Activated T-cell treated with anti-CD3 and anti-CD28 coated beads, Interleukin-2, amount 50 U/mL, for 4 hours (primary cell): Measurements from ENCODE around the gene KLHL1. TPM values are rescaled to one million over a fixed set of nuclear protein-coding genes. Genes with fewer than 3 reads are reported as not detected.

Source experiments
- ATAC-seq, 2 donors: fragments of 200-7000 bp; cut with Tn5 transposase; one replicate each; pipeline ENCODE4 v1.10.0; 2021
- DNase-seq: peaks from one replicate; pipeline ENCODE4 v3.0.0-alpha.2; 2020
- H3K27me3 Mint-ChIP-seq: one replicate; pipeline ENCODE4 v1.8.0; 2021; ENCODE audit warnings: low read depth, mixed read lengths
- H3K36me3 Mint-ChIP-seq: one replicate; pipeline ENCODE4 v1.8.0; 2022; ENCODE audit warnings: mixed read lengths; ENCODE audit not compliant: insufficient read depth
- H3K4me1 Mint-ChIP-seq: one replicate; pipeline ENCODE4 v1.8.0; 2021; ENCODE audit warnings: low read depth, mixed read lengths
- H3K4me3 Mint-ChIP-seq: one replicate; pipeline ENCODE4 v1.8.0; 2021; ENCODE audit warnings: mild to moderate bottlenecking, moderate library complexity, mixed read lengths
- H3K9me3 Mint-ChIP-seq: one replicate; pipeline ENCODE4 v1.8.0; 2021; ENCODE audit warnings: mixed read lengths
- total RNA-seq, 3 donors: library from RNA; stranded (reverse); gene quantifications; one replicate each; pipeline ENCODE4 v1.2.1, GENCODE V29; 2021

Gene KLHL1
- total RNA-seq, 3 donors from 2014 or later, result not detected

DNA sequence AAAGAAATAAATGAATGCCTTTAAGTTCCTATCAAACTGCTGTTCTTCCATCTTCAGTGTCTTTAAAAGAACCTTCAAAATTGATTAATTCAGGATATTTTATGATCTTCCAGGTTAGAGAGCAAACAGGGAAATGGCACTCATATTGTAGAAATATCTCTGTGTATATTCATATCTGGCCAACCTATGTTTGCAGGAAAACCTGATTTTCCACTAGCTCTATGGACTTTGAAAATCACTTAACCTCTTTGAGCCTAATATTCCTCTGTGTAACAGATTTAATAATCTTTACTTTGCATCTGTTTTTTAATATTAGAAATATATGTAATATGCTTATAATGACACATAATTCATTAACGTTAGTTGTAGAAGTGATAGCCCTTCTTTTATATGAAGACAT lies 228.3 kb downstream of the KLHL1 start:
- H3K4me1 Mint-ChIP-seq, result no peaks in the 10 kb centered on the region
- DNase-seq (no peak), ATAC-seq (no peak)
- no peaks in the 10 kb centered on the region for H3K36me3 Mint-ChIP-seq
- no peak overlapping the region for H3K4me3 Mint-ChIP-seq
- H3K27me3 Mint-ChIP-seq, result no peaks in the 10 kb centered on the region
- H3K9me3 Mint-ChIP-seq, result peaks cover 6% of the 10 kb centered on the region

DNA sequence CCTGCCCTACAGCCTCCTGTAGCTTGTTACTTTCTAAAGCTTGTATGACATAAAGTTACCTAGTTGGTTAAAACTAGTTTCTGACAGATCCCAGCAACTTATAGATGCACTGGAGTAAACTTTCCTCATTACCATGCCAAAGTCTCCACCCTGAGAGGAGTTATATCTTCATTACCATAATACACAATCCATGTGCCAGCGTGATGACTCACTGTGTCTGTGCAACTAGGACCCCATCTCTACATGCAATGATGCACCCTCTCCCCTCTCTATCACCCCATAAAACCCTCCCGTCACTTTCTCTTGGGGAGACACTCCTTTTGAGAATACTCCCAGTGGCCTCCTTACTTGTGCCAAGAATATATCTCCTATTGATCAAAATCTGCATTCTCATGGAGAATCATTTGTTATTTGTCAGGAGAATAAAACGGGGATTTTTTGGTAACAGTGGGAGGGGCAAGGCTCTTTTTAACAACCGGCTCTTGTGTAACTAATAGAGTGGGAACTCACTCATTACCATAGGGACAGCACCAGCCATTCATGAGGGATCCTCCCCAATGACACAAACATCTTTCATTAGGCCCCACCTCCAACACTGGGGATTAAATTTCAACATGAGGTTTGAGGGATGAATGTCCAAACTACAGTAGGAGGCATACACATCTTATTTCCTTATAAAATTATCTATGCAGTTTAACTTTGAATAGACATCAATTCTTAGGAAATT lies 235.8 kb downstream of the KLHL1 start:
- no peak for ATAC-seq
- H3K4me3 Mint-ChIP-seq, result no peak overlapping the region

DNA sequence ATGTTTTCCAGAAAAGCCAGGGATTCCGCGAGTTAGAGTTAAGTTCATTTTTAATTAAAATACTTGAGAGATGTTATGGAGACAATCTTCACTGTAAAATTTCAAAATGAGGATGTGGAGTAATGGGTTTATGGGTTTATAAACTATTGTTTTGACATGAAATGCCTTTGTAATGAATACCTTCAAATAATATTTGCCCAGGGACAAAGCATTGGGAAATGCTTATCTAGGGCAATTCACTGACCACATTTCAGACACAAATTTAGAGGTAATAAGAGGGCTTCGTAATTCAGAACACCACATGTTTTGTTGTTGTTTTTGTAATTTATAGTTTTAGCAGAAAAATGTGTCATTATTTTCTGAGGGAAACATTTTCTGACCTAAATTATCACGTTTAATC lies 241.7 kb downstream of the KLHL1 start:
- Mint-ChIP-seq H3K4me3 (no peak overlapping the region), H3K9me3 (peaks cover 3% of the 10 kb centered on the region), H3K4me1 (no peaks in the 10 kb centered on the region), H3K36me3 (no peaks in the 10 kb centered on the region), H3K27me3 (no peaks in the 10 kb centered on the region)
- DNase-seq (no peak), ATAC-seq (no peak)

More for the DNA sequence above, 235.8 kb downstream of the KLHL1 start:
- Mint-ChIP-seq H3K27me3 (no peaks in the 10 kb centered on the region), H3K4me1 (no peaks in the 10 kb centered on the region), H3K36me3 (no peaks in the 10 kb centered on the region), H3K9me3 (peaks cover 7% of the 10 kb centered on the region)
- DNase-seq, result no peak

DNA sequence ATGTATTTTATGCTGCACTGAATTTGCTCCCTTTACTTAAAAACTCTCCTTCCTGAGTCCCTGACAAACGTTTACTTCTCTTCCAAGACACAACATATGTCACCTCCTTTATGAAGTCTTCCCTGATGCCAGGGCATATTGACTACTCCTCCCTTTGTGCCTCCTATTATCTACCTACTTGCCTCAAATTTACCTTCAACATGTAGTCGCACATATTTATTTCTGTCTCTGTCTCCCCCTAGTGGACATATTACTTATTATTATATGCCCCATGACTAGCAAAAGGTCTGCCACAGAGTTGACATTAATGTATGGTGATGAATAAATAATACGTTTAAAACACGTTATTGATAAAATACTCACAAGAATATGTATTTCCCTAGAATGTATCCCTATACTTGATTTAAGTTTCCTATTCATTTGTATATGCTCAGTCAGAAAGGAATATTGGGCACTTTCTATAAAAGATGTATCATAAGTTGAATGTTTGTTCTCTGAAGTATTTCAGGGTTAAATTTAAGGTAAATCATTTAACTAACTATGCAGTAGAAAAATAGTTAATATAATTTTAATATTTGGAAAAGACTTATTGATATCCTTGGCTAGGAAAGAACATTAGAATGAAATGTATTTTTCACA lies 250.9 kb downstream of the KLHL1 start:
- no peaks in the 10 kb centered on the region for H3K27me3 Mint-ChIP-seq

DNA sequence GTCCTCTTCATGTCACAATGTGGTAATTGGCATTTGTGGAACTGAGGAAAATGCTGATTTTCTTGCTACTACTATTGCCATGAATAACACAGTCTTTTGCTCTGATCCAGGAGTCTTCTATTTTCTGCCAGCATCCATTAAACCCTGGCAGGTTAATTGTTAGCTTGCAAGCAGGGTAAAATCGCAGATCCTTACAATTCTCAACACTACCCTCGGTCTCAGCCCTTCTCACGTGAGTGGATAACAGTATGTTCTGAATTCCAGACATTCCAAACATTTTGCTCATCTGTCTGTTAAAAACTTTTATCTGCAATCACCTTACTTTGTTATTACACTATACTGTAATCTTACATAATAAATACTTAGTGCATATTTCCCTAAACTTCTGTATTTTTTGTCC lies 251.9 kb downstream of the KLHL1 start:
- H3K4me3 Mint-ChIP-seq, result no peak overlapping the region
- H3K9me3 Mint-ChIP-seq, result peaks cover 3% of the 10 kb centered on the region
- no peaks in the 10 kb centered on the region for H3K4me1 Mint-ChIP-seq
- no peak for DNase-seq
- no peaks in the 10 kb centered on the region for H3K36me3 Mint-ChIP-seq
- H3K27me3 Mint-ChIP-seq, result no peaks in the 10 kb centered on the region
- no peak for ATAC-seq

More for the DNA sequence above, 250.9 kb downstream of the KLHL1 start:
- DNase-seq, result no peak
- Mint-ChIP-seq H3K4me3 (no peak overlapping the region), H3K36me3 (no peaks in the 10 kb centered on the region), H3K9me3 (no peaks in the 10 kb centered on the region), H3K4me1 (no peaks in the 10 kb centered on the region)
- ATAC-seq, result no peak

DNA sequence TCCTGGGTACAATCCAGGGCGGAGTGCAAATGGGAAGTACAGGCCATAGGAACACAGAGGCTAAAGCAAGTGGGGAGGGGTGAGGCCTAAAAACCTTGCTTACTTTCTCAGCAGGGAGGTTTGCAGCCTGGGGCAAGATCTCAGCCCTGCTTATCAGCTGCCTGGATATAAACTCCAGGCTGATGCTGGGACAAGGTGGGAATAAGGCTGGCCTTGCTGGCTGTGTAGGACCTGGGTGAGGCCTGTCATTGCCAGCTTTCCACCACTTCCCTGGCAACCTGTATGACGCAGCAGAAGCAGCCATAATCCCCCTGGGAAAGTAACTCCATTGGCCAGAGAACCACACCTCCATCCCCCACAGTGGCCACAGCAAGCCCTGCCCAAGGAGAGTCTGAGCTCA lies 279.7 kb downstream of the KLHL1 start:
- H3K36me3 Mint-ChIP-seq, result no peaks in the 10 kb centered on the region
- no peak overlapping the region for H3K4me3 Mint-ChIP-seq
- peaks cover 12% of the 10 kb centered on the region for H3K9me3 Mint-ChIP-seq
- H3K27me3 Mint-ChIP-seq, result no peaks in the 10 kb centered on the region
- H3K4me1 Mint-ChIP-seq, result no peaks in the 10 kb centered on the region
- DNase-seq, result no peak
- no peak for ATAC-seq

DNA sequence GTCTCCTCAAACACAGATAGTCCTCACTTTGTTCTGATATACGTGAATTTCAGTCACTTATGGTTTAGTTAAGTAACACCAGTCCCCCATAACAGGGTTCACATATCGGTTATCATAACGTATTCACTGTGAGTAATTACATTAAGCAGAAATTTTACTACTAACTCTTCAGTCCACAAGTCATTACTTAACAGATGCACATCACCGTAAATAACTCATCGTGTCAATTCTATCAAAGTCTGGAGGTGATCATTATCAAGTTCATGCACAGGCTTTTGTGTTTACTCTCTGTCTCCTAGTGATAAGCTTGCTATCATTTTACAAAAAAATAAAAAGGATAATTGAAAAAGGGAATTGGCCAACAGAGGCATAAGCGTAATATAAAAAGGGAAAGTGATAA lies 288.1 kb downstream of the KLHL1 start:
- ATAC-seq, result no peak
- DNase-seq, result no peak
- Mint-ChIP-seq H3K4me3 (no peak overlapping the region), H3K4me1 (no peaks in the 10 kb centered on the region), H3K36me3 (no peaks in the 10 kb centered on the region), H3K9me3 (peaks cover 6% of the 10 kb centered on the region), H3K27me3 (no peaks in the 10 kb centered on the region)

DNA sequence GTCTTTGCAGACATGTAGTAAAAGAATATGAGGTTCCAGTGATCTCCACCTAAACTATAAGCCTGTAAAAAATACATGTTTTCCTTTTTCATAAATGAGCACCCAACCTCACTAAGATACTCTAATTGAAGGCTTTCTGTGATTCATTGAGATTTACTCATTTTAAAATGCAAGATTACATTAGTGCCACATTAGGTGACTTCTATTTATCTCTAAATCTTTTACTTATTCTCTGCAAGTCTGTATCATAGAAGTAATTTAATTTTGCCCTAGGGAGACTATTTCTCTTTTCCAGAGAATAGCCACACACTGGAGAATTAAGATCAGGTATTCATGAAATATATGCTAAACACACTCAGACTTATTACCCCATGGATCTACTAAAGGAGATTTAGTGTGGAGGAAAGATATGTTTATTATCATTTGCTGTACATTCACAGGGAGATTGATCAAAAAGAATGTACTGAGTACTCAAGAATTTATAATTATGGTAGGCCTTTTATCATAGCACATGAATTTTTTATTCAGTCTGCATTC lies 290.9 kb downstream of the KLHL1 start:
- Mint-ChIP-seq H3K36me3 (no peaks in the 10 kb centered on the region), H3K9me3 (peaks cover 16% of the 10 kb centered on the region), H3K27me3 (no peaks in the 10 kb centered on the region), H3K4me3 (no peak overlapping the region), H3K4me1 (no peaks in the 10 kb centered on the region)
- DNase-seq (no peak), ATAC-seq (no peak)

DNA sequence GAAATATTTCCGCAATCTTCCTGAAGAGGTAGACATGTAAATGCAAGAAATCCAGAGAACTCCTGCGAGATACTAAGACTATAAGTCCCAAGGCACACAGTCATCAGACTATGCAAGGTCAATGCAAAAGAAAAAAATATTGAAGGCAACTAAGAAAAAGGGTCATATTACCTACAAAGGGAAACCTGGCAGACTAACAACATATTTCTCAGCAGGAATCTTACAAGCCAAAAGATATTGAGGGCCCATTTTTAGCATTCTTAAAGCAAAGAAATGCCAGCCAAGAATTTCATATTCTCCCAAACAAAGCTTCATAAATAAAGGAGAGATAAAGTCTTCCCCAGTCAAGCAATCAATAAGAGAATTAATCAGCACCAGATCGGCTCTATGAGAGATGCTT lies 299.1 kb downstream of the KLHL1 start:
- no peaks in the 10 kb centered on the region for H3K27me3 Mint-ChIP-seq
- peaks cover 22% of the 10 kb centered on the region for H3K9me3 Mint-ChIP-seq
- no peak overlapping the region for H3K4me3 Mint-ChIP-seq
- H3K36me3 Mint-ChIP-seq, result no peaks in the 10 kb centered on the region
- DNase-seq, result no peak
- no peaks in the 10 kb centered on the region for H3K4me1 Mint-ChIP-seq
- no peak for ATAC-seq

DNA sequence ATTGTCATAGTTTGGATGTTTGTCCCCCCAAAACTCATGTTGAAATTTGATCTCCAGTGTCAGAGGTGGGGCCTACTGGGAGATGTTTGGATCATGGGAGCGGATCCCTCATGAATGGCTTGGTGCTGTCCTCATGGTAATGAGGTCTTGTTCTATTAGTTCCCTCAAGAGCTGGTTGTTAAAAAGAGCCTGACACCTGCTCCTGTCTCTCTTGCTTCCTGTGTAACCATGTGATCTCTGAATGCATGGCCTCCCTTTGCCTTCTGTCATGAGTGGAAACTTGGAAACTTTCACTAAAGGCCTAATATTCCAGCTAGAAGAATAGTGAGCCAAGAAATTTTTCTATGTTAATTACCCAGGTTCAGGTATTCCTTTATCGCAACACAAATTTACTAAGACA lies 312.0 kb downstream of the KLHL1 start:
- Mint-ChIP-seq H3K36me3 (no peaks in the 10 kb centered on the region), H3K9me3 (peaks cover 9% of the 10 kb centered on the region), H3K27me3 (no peaks in the 10 kb centered on the region), H3K4me1 (no peaks in the 10 kb centered on the region), H3K4me3 (no peak overlapping the region)
- DNase-seq, result no peak
- no peak for ATAC-seq

DNA sequence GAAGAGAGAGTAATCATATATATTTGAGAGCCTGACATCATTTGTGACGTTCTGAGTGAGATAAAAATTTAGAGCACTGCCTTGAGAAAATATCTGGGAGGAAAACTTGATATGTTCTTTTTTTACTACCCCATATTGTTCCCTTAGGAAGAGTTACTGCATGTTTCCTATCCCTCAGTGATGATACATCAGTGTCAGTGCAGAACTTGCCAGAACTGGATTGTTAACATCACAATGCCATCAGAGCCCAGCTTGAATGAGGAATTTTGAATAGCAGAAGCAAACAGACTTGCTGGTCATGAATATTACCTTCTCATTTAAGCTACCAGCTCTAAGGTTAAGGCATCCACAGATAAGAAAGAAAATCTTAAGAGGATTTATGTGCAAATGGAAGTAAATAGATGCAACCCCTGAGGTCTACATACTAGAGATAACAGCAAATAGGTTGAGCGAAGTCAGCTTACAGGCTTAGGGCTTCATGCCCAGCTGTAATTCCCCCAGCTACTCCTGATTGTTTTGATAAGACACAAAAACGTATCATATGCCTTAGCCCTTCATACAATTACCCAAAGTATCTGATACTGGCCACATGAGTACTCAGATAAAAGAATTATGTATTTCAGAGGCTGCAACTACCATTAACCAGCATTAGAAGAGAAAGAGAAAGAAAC lies 314.3 kb downstream of the KLHL1 start:
- H3K4me1 Mint-ChIP-seq, result no peaks in the 10 kb centered on the region
- H3K36me3 Mint-ChIP-seq, result no peaks in the 10 kb centered on the region
- peaks cover 9% of the 10 kb centered on the region for H3K9me3 Mint-ChIP-seq
- H3K4me3 Mint-ChIP-seq, result no peak overlapping the region
- no peak for ATAC-seq
- no peaks in the 10 kb centered on the region for H3K27me3 Mint-ChIP-seq
- DNase-seq, result no peak

DNA sequence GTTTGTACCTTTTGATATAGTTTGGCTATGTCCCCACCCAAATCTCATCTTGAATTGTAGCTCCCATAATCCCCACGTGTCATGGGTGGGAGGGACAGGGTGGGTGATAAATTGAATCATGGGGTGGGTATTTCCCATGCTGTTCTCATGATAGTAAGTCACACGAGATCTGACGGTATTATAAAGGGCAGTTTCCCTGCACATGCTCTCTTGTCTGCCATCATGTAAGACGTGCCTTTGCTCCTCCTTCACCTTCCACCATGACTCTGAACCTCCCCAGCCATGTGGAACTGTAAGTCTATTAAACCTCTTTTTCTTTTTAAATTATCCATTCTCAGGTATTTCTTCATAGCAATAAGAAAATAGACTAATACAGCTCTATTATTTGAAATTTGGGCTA lies 331.3 kb downstream of the KLHL1 start:
- Mint-ChIP-seq H3K9me3 (peaks cover 4% of the 10 kb centered on the region), H3K27me3 (no peaks in the 10 kb centered on the region), H3K4me3 (no peak overlapping the region), H3K4me1 (no peaks in the 10 kb centered on the region), H3K36me3 (no peaks in the 10 kb centered on the region)
- ATAC-seq (no peak), DNase-seq (no peak)

DNA sequence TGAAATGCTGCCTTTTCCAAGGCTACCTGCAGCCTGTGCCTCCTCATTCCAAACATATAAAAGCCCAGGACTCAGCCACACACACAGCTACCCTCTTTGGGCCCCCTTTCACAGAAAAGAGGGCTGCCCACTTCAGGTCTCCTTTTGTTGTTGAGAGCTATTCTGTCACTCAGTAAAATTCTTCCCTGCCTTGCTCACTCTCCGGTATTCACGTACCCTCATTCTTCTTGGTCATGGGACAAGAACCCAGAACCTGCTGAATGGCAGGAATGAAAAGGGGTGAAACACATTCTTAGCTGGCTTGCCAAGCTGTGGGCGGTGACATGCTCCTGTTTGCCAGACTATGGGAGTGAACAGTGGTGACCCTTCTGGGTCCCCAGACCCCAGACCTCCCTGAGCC lies 338.6 kb downstream of the KLHL1 start:
- Mint-ChIP-seq H3K9me3 (peaks cover 9% of the 10 kb centered on the region), H3K27me3 (no peaks in the 10 kb centered on the region), H3K4me1 (no peaks in the 10 kb centered on the region), H3K36me3 (no peaks in the 10 kb centered on the region), H3K4me3 (no peak overlapping the region)
- no peak for DNase-seq
- ATAC-seq, result no peak

DNA sequence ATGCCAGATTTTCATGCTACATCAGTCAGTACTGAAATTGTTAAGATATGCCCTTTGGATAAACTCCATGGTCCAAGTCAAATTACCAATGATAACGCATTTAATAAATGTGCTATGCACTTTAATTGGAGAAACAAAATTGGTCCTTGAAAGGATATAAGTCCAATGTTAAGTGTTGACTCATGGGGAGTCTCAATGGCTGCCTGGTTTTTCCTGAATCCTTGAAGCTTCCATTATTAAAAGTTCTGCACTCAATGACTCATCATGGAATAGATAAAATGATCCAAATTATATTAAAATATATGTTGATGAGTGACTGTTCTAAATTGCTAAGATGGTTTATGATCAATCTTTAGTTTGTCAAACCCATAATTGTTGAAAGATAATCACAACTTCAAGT lies 346.7 kb downstream of the KLHL1 start:
- no peaks in the 10 kb centered on the region for H3K4me1 Mint-ChIP-seq
- peaks cover 3% of the 10 kb centered on the region for H3K9me3 Mint-ChIP-seq
- no peaks in the 10 kb centered on the region for H3K36me3 Mint-ChIP-seq
- no peaks in the 10 kb centered on the region for H3K27me3 Mint-ChIP-seq
- ATAC-seq, result no peak
- no peak for DNase-seq
- no peak overlapping the region for H3K4me3 Mint-ChIP-seq

DNA sequence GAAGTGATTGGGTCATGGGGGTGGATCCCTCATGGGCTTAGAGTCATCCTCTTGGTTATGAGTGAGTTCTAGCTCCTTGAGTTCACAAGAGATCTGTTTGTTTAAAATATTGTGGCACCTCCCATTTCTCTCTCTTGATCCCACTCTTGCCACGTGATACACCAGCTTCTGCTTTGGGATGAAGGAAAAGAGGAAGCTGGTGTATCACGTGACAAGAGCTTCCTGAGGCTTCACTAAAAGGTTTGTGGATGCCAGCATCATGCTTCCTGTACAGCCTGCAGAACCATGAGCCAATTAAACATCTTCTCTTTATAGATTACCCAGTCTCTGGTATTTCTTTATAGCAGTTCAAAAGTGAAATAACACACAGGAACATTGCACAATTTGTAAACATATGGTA lies 353.2 kb downstream of the KLHL1 start:
- Mint-ChIP-seq H3K4me3 (no peak overlapping the region), H3K27me3 (no peaks in the 10 kb centered on the region), H3K9me3 (peaks cover 11% of the 10 kb centered on the region), H3K4me1 (no peaks in the 10 kb centered on the region), H3K36me3 (no peaks in the 10 kb centered on the region)
- ATAC-seq (no peak), DNase-seq (no peak)
